ENCODE data around the gene MIDN. TPM values are rescaled to one million over a fixed set of nuclear protein-coding genes. Genes with fewer than 3 reads are reported as not detected.

MIDN gene
- total and polyA plus RNA-seq, 7 donors: 29.2 to 331 (median 147) TPM

GRCh38 chr19:1278713-1279660, 30.6 kb downstream of the MIDN start:
- no peak for TF ChIP-seq CTCF (IDR thresholded peaks at IDR 0.05)
- Histone ChIP-seq H3K4me1 (peaks cover 21% of the 10 kb centered on the region), H3K4me3 (no peak overlapping the region), H3K27ac (no peak overlapping the region), H3K27me3 (ENCODE audit: insufficient read depth in 3 of 3, low read length in 2 of 3) (peaks cover 0 to 4% (median 0%) of the 10 kb centered on the region in 3 donors), H3K9me3 (no peaks in the 10 kb centered on the region), H3K36me3 (ENCODE audit: insufficient read depth in 1 of 2, low read depth in 1 of 2) (peaks cover 4 to 50% of the 10 kb centered on the region in 2 donors)
- DNase-seq (peak in 1 of 2 donors; percentile 63), ATAC-seq (no peak)
- intact Hi-C loops (cut with DNase I): loop anchor here (5.0 to 10.0 kb wide), 4 partner anchors 78 to 136 kb away; partner anchors contain the start of gene NDUFS7 (in 1 of the 2)
- WGBS, 3 donors: 83 to 90% (median 88%) methylated on average over 22 to 25 of the region's 25 CpGs

GRCh38 chr19:1279782-1280341, 31.5 kb downstream of the MIDN start:
- Histone ChIP-seq H3K27ac (no peak overlapping the region), H3K9me3 (no peaks in the 10 kb centered on the region), H3K4me3 (no peak overlapping the region), H3K27me3 (ENCODE audit: insufficient read depth in 3 of 3, low read length in 2 of 3) (peaks cover 0 to 12% (median 3%) of the 10 kb centered on the region in 3 donors), H3K36me3 (ENCODE audit: insufficient read depth in 1 of 2, low read depth in 1 of 2) (peaks cover 0 to 41% of the 10 kb centered on the region in 2 donors), H3K4me1 (peaks cover 12% of the 10 kb centered on the region)
- intact Hi-C loops (cut with DNase I): loop anchor here (5.0 to 10.0 kb wide), 7 partner anchors 77 to 245 kb away; partner anchors contain the start of genes ADAMTSL5 (in 1 of the 2), NDUFS7 (in 1 of the 2) and PLK5 (in 1 of the 2)
- ATAC-seq (peak; percentile 23 to 55 (median 44)), DNase-seq (peak; percentile 82 to 91)
- TF ChIP-seq CTCF (IDR thresholded peaks at IDR 0.05): peak; percentile 91
- 27 to 31% (median 28%) methylated on average over 10 of the region's 10 CpGs for WGBS, 3 donors

- 84 to 86% (median 86%) methylated on average over 51 to 53 of the region's 53 CpGs for WGBS, 3 donors
- peaks cover 8% of the 10 kb centered on the region for H3K4me1 ChIP-seq
- DNase-seq: no peak
- intact Hi-C loops (cut with DNase I): loop anchor here (5.0 to 10.0 kb wide), 3 partner anchors 164 to 244 kb away; partner anchors contain the start of genes ADAMTSL5 (in 1 of the 2) and PLK5 (in 1 of the 2)
- no peak overlapping the region for H3K27ac ChIP-seq
- H3K36me3 ChIP-seq (ENCODE audit: insufficient read depth in 1 of 2, low read depth in 1 of 2): peaks cover 0 to 38% of the 10 kb centered on the region in 2 donors
- no peak for TF ChIP-seq CTCF (IDR thresholded peaks at IDR 0.05)
- no peak for ATAC-seq
- no peak overlapping the region for H3K4me3 ChIP-seq
- H3K27me3 ChIP-seq (ENCODE audit: insufficient read depth in 3 of 3, low read length in 2 of 3): peaks cover 0 to 19% (median 8%) of the 10 kb centered on the region in 3 donors
- no peaks in the 10 kb centered on the region for H3K9me3 ChIP-seq
Observed at GRCh38 chr19:1280636-1281568, 32.5 kb downstream of the MIDN start.

Data from psoas muscle (tissue), 8 donors.